ENCODE measurements around the gene CRIP2.

- no peak for TF ChIP-seq CTCF (conservative IDR thresholded peaks at IDR 0.05; ENCODE audit: low read depth in 2 of 2)
- no peak for TF ChIP-seq REST (IDR thresholded peaks at IDR 0.05; ENCODE audit: unreplicated experiment)
- no peak; the same call in 1 of the 2 replicates for TF ChIP-seq POLR2AphosphoS5 (IDR thresholded peaks at IDR 0.05; ENCODE audit: low read depth)
- TF ChIP-seq EZH2 (IDR thresholded peaks at IDR 0.05; ENCODE audit: low read depth, unreplicated experiment) = no peak
- TF ChIP-seq EZH2phosphoT487 (IDR thresholded peaks at IDR 0.05; ENCODE audit: unreplicated experiment) = no peak
- no peak for TF ChIP-seq ZNF331 (CRISPR knock-in tag; IDR thresholded peaks at IDR 0.05; ENCODE audit: low read depth)
Measured at GRCh38 chr14:105455766-105456660, 18.6 kb upstream of the CRIP2 start.

Data from GM23338 (cell line).